HG03432 (cell line): ENCODE data around the gene BEND6.

Experiments used
- ATAC-seq: cut with Tn5 transposase; IDR thresholded peaks from one replicate; pipeline ENCODE4 v1.9.1; 2021; ENCODE audit warnings: mild to moderate bottlenecking, moderate library complexity; ENCODE audit not compliant: unreplicated experiment

The BEND6 gene, protein sequence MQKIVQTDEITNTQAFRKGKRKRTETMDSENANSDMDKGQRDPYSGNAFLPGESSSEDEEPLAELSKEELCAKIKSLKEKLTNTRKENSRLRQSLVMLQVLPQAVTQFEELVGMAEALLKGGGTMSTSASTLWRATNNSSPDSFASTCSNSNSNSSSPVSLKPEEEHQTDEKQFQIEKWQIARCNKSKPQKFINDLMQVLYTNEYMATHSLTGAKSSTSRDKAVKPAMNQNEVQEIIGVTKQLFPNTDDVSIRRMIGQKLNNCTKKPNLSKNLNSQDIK

DNA sequence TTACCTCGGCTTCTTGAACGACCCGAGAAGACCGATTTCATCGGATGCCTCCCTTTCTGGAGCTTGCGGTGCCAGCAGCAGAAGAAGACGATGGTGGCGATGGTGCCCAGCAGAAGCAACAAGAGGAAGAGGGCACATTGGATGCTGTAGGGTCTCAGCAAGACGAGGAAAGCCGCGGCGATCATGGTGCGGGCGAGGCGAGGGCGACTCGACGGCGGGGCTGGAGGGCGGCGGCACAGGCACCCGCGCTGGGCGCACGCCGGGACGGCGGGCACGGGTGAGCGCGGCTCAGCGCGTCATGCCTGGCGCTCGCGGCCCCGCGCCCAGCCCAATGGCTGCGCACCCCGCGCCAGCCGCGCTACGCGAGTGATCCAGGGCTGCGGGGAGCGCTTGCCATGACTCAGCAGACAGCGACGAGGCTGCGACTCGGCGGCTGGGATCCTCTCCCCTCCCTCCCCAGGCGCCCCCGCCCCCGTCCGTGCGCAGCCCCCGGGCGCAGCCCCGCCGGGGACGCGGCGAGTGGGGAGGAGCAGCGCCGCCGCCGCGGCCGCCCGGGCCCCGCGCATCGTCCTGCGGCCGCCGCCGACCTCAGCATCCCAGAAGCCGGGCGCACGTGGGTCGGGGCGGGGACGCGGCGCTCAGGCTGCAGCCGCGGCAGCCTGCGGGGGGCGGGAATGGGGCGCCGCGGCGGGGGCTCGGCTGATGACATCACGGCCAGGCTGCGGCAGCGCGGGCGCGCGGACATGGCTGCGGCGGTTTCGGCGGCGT, at the start of gene BEND6:
TSS of gene BEND6 (plus strand) at position 705 of the 768 bp plus-strand sequence. CDS start 26,704 bp downstream, outside the sequence.
- peak; percentile 52 for ATAC-seq

GRCh38 chr6:56905378-56905777, 49.5 kb upstream of the BEND6 start:
- ATAC-seq = no peak

DNA sequence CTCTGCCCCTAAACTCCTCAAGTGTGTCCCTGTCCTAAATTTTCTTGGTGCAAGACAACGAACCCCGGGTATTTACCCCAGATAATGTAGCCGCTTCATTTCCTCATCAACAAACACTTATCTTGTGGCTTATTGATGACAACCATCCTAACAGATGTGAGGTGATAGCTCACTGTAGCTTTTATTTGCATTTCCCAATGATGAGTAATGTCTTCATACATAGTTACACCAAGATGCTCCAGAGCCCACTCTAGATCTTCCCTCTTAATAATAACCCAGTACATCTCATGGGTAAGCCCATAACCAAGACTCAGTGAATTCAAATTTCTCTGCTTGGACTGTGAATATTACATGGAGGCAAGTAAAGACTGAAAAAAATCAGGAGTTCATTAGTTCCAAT, 48.2 kb upstream of the BEND6 start:
- ATAC-seq = no peak

DNA sequence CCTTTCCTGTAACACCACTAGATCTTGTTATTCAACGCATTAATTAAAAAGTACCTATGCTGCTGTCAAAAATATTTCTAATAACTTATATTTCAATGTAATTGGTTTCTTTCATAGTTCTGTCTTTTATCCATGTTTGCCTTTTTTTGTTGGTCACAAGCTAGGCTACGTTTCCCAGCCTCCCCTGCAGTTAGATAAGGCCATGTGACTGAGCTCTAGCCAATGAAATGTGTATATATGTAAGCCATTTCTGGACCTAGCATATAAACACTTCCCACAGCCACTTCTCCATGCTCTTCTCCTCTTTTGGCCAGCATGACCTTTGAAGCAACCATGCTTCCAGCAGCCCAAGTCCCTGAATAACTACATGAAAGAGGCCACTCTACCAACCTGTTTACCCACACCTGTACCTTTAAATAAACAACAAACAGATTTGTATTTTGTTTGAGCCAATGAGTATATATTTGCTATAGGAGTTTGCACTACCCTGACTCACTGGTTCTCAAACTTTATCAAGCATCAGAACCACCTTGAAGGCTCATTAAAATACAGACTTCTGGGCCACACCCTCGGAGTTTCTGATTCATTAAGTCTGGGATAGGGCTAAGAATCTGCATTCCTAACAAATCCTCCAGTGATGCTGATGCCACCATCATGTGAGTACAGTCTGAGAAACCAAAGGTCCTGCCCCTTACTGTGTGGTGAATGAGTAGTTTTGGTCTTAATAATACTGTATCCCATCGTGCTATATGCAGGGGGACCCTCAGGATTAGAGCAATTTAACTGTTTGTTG, 45.6 kb upstream of the BEND6 start:
- no peak for ATAC-seq

DNA sequence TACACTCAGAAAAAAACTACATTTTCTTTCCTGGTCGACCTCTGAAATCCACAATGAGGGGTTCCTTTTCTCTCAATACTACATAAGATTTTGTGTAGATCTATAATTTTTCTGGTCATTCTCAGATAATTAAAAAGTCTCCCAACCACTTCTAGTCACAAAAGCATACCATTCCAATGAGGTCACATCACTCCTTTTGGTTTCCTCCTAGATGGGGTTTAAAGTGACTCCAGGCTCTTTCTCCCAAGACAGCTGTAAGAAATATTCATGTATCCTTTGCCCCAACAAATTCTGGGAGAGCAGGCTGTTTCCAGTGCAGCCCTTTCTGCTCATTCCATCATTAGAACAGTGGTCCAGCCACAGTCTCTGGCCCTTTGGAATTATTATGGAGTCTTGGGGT, 43.1 kb upstream of the BEND6 start:
- ATAC-seq = no peak

- no peak for ATAC-seq
These were observed 41.4 kb upstream of the BEND6 start for GRCh38 chr6:56913285-56914074.

GRCh38 chr6:56914798-56915658, 39.9 kb upstream of the BEND6 start:
- peak; percentile 41 for ATAC-seq

GRCh38 chr6:56915832-56916231, 39.1 kb upstream of the BEND6 start:
- no peak for ATAC-seq

DNA sequence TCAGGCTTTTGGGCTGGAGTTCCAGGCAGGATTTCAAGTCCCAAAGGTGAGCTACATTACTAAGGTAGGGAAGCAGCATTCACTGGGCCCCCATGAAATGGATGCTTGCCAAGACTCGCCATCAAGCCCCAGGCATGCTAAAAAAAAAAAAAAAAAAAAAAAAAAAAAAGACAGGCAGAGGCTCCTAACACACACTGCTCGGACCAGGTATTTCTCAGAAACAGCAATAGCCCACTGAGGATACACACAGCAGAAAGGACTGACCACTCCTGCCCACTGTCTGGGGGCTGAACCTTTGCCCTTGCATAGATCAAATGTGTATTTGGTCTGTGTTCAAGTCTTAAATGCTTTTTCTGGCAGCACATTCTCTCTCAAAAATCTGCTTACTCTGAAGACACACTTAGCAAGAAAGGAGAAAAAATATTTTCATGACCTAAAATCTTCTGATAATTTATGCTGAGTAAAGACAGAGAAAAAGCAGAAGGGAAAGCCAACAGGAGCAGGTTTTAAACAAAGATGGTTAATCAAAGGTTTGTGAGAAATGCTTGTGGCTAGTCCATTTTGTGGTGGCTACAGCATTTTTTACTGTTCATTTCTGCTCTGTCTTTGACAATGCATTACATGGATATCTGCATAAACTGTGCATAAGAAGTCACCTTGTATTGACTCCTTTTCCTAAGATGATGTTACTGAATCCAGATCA, 37.9 kb upstream of the BEND6 start:
- no peak for ATAC-seq

- no peak for ATAC-seq
These were observed 32.3 kb upstream of the BEND6 start for GRCh38 chr6:56922645-56923044.

- no peak for ATAC-seq
These were observed 31.3 kb upstream of the BEND6 start for GRCh38 chr6:56923565-56923964.

- ATAC-seq = peak; percentile 55
These were observed 27.1 kb upstream of the BEND6 start for GRCh38 chr6:56927538-56928453.

DNA sequence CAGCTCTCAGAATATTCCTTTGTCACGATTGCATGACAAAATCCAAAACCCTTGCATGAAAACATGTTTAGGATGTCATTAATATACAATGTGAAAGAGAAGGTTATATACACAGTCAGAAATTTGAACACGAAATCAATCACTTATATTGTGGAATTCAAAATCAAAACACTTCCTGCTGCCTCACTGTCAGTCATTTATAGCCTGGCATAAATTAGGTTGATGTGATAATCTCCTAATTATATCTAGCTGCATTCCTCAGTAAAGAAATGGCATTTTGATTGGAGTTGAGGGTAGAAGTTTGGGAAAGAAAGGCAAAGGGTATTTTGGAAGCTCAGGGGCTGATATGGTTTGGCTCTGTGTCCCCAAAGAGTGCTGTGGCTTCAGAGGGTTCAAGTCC, 24.1 kb upstream of the BEND6 start:
- no peak for ATAC-seq

DNA sequence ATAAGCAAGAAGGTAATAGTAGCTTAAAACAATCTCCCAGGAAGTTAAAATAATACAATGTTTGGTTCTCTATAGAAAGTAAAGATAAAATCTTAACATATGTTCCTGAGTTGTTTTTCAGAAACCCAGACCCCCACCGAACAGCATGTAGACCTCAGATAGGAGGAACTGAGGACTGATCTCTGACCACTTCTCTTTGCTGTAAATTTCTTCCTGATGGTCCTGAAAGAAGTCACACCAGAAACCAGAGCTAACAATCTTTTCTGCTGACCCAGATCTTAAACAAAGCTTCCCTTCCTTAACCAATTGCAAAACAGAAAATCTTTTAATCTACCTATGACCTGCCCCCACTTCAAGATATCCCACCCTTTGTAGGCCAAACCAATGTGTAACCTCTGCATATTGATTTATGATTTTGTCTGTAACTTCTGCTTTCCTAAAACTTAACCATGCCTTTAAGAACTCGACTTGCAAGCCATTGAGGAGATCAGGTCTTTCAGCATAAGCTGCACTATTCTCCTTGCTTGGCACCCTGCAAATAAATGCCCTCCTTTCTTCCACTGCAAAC, 21.9 kb upstream of the BEND6 start:
- peak; percentile 34 for ATAC-seq

GRCh38 chr6:56933650-56934049, 21.3 kb upstream of the BEND6 start:
- ATAC-seq = peak; percentile 47

DNA sequence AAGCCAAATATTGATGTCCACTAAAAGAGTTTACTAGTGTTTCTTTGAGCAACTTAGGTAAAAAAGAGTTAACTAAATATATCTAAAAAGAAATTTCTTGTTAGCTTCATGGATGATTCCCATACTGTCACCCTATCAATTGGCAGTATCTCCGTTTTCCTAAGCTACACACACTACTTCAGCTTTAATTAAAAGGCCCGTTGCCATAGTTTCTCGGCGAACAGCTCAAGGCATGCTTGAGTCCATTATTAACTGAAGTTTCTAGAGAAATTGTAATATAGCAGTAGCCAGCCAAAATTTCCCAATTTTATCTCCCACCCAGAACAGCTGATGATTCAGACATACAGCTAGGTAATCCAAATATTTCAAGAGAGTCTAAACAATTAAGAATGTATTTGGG, 20.0 kb upstream of the BEND6 start:
- ATAC-seq = no peak

GRCh38 chr6:56936466-56936865, 18.4 kb upstream of the BEND6 start:
- ATAC-seq = no peak

- ATAC-seq = peak; percentile 71
These were observed 16.2 kb upstream of the BEND6 start for GRCh38 chr6:56938649-56939191.
